Myocyte (in vitro differentiated cells): Measurements from ENCODE around the gene DAPP1. TPM values are rescaled to one million over a fixed set of nuclear protein-coding genes. Genes with fewer than 3 reads are reported as not detected.
"Not testable (repeated sequence)": the region's sequence is repeated elsewhere in the genome, so short reads cannot be mapped to it uniquely, and the experiment has no call there.

Experiments
- DNase-seq: peaks from one replicate; pipeline ENCODE4 v3.0.0-alpha.2; 2012; ENCODE audit warnings: low read depth
- total RNA-seq: library from RNA; depleted of rRNA; stranded (reverse); fragments of >200 nt; gene quantifications from 2 replicates; pipeline ENCODE4 v1.2.3, GENCODE V29; 2014

The DAPP1 gene
- total RNA-seq, 1 donor from 2014 or later: not detected

GRCh38 chr4:99822734-99823133 is 6.1 kb downstream of the DAPP1 start:
- DNase-seq: no peak

GRCh38 chr4:99824070-99824599 is 7.5 kb downstream of the DAPP1 start:
- DNase-seq: no peak

DNA sequence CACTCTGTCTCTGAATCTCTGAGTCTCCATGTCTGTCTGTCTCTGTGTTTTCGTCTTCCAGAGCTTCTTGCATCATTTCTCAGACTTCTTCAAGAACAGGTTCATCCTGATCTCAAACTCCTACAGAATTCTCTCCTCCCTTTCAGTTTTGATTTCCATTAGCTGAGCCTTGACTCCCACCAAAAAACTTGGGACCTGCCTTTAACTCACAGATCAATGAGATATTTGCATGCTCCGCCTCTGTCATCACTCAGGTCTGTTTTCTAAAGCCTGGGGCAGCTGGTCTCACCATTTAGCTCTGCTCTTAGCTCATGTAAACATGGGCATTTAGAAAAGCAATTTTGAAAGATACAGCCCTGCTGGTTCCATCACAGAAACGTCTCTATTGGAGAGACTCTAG is 8.6 kb downstream of the DAPP1 start:
- DNase-seq: no peak

GRCh38 chr4:99826016-99826415 is 9.4 kb downstream of the DAPP1 start:
- DNase-seq: no peak

DNA sequence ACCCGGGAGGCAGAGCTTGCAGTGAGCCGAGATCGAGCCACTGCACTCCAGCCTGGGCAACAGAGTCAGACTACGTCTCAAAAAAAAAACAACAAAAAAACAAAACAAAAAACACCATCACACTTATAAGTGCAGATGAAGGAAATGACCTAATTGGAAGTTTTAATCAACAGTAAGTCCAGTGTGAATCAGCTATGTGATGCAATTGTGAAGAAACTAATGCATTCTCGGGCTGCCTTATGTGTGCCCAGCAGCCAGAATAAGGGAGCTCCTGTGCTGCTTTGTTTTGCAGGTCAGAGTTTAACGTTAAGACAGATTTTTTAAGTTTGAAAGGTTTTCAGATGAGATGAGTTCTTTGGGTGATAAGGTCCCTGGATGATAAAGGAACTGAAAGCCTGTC is 10.8 kb downstream of the DAPP1 start:
- no peak for DNase-seq

GRCh38 chr4:99827857-99828256 is 11.2 kb downstream of the DAPP1 start:
- DNase-seq: no peak

DNA sequence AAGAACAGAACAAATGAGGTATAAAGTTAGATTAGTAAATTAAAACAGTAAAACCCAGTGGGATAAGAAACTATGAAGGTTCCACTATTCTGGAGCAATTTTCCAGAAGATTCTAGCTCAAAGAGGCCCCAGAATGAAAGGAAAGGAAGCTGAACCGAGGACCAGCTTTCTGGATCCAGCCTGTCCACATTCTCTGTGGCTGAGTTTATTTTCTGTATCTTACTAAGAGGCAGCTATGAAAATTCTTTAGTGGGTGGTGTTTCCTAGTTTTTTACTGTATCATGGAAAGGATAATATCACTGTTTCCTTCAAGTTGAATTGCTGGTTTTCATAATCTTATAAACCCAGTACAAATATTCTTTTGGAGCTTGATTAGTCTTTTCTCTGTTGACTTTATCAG is 11.8 kb downstream of the DAPP1 start:
- DNase-seq: no peak

GRCh38 chr4:99830051-99830450 is 13.4 kb downstream of the DAPP1 start:
- not testable (repeated sequence) for DNase-seq

DNA sequence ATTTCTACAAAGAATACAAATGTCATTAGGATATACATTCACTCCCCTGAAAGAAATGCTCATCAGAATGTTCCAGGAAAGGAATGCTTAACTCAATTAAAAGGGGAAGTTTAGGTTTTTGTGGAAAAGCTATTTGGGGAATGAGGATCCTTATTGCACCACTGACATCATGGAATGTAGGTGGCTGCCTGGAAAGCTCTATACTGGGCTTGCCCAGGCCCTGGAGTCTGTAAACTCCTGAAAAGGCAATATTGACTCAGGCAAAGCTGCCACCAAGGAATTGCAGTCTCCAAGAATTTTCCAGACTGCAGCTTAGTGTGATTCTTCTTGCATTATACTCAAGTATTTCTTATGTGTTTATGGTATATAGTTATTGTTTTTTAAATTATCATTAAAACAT is 15.7 kb downstream of the DAPP1 start:
- DNase-seq: no peak

DNA sequence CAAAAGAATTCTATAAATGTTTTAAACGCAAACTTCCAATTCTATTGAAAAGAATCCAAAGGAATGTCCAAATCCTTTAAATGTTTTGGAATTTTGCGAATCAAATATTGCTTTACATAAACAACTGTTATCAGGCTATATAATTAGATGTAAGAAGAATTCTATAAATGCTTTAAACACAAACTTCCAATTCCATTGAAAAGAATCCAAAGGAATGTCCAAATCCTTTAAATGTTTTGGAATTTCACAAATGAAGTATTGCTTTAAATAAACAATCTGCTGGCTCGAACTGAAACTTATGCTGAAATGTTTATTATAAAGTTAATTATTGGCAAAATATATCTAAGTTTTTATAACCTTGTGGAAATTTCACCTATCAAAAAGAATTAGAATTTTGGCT is 16.1 kb downstream of the DAPP1 start:
- no peak for DNase-seq

DNA sequence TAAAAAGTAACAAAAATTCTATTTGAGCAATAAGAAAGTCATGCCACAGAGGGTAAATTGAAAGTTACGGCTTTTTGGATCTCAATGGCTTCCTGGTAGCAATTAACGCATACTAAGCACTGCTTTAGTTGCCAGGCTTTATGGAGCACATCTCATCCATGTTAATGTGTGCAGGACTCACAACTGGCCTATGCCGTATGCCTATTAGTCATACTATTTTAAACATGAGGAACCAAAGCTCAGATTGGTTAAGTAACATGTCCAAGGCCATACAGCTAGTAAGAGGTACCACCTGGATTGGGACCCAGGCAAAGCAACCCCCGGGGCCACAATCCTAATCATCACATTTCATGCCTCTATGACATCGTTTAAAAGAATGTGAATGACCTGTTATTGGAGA is 17.1 kb downstream of the DAPP1 start:
- no peak for DNase-seq

- no peak for DNase-seq
Observed at GRCh38 chr4:99834569-99834968, 17.9 kb downstream of the DAPP1 start.

GRCh38 chr4:99835942-99836341 is 19.3 kb downstream of the DAPP1 start:
- no peak for DNase-seq

- no peak for DNase-seq
Observed at GRCh38 chr4:99838927-99839326, 22.3 kb downstream of the DAPP1 start.

DNA sequence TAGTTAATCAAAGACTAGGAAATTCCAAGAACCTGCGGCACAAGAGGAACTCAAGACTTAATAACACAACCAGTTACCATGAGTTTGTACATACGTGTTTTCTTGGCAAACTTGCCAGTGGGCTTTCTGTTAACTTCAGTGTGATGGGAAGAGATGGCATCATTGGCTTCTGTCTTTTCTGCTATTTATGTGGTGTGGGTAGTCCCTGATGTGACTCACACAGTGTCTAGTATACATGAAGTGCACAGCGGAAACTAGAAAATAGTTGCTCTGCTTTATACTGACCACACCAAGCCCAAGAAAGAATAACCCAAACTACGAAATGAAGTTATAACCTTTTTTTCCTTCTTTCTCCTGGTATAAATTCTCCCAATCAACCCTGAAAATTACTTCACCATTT is 24.5 kb downstream of the DAPP1 start:
- no peak for DNase-seq

- DNase-seq: no peak
Observed at GRCh38 chr4:99843413-99843812, 26.8 kb downstream of the DAPP1 start.

- no peak for DNase-seq
Observed at GRCh38 chr4:99844048-99844447, 27.4 kb downstream of the DAPP1 start.

- no peak for DNase-seq
Observed at GRCh38 chr4:99845179-99845578, 28.6 kb downstream of the DAPP1 start.

DNA sequence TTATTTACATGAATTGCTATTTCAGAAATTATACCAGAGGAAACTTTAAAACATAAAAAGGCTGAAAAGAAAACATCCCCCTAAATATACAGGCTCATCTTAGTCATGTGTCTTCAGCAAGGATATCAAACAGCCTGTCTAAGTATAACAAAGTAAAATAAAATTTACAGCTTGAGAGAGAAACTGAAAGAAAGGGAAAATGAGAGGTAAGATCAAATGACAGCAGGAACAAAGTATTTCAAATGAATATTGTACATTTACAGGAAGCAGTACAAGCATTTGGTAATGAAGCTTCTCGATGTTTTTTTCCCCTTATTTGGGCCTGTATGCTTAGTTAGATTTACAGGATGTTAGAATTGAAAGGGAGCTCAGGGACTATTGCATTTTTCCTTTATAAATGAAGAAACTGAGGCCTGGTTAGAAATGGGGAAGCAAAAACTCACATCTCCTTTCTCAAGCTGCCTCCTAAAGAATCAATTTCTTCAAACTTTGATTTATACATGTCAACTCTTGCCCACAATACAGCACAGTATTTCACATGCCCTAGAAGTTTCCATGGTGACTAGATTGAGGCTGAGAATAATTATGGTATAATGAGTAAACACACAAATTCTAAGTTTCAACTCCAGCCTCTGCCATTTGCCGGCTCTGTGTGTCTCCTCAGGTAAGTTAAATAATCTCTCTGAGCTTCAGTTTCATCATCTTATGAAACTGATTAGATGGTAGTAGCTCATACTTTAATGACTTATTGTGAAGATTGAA is 29.3 kb downstream of the DAPP1 start:
- DNase-seq: no peak

- no peak for DNase-seq
Observed at GRCh38 chr4:99846891-99847290, 30.3 kb downstream of the DAPP1 start.

- DNase-seq: no peak
Observed at GRCh38 chr4:99847362-99847976, 30.8 kb downstream of the DAPP1 start.

DNA sequence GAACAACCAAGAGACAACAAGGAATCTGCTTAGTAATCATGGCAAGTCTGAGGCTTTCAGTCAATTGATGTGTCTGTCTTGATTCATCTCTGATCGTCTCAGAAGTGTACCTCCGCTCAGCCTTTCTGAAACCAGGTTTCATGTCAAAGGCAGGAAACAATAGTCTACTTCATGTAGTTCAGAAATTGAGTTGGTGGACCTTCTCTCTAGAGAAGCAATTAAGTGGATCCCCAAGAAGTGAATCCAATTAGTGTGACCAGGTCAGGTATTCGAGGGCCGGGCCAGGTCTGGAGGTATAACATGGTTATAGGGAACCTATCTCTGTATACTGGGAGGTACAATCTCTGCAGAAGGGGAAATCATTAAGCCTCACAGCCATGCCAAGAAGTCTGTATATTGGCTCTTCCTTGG is 32.0 kb downstream of the DAPP1 start:
- DNase-seq: no peak

DNA sequence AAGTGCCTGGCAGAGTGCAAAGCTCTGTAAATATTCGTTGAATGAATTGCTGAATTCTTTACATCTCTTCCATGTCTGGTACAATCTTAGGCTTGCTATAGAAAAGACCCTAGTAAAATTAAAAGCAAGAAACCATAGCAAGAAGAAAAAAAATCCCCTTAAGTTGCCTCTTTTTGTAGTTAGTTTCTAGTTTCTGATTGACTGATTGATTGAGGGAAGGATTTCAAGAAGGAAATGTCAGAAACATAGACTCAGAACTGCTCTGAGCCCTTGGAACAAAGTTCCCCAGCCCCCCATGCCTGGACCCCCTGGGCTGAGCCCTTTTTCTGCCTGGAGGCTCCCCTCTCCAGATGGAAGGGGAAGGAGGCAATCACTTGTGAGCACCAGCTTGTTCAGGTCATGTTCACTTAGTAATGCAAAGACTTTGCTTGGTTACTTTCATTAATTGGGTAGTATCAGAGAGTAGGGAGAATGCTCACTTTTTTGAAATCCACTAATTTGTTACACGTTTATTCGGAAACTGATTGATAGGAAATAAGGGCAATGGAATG is 35.6 kb downstream of the DAPP1 start:
- DNase-seq: no peak
